Raji (cell line): ENCODE results near the gene CDC26.

Experiments used
- POLR2A ChIP-seq: IDR thresholded peaks from 2 replicates; pipeline ENCODE4 v1.6.1; 2011; ENCODE audit warnings: low read depth, low read length, control low read depth; ENCODE audit not compliant: insufficient read depth

CDC26 gene

GRCh38 chr9:113299800-113300292 is 24.5 kb upstream of the CDC26 start:
- TF ChIP-seq POLR2A: no peak

GRCh38 chr9:113298924-113299770 is 23.8 kb upstream of the CDC26 start:
- no peak for TF ChIP-seq POLR2A

- TF ChIP-seq POLR2A: no peak
Measured at GRCh38 chr9:113298311-113298710, 22.9 kb upstream of the CDC26 start.

GRCh38 chr9:113296796-113297558 is 21.6 kb upstream of the CDC26 start:
- TF ChIP-seq POLR2A: no peak

- no peak for TF ChIP-seq POLR2A
Measured at GRCh38 chr9:113293285-113293878, 18.0 kb upstream of the CDC26 start.

GRCh38 chr9:113290052-113290607 is 14.8 kb upstream of the CDC26 start:
- TF ChIP-seq POLR2A: no peak

GRCh38 chr9:113289091-113289490 is 13.7 kb upstream of the CDC26 start:
- no peak for TF ChIP-seq POLR2A

GRCh38 chr9:113281356-113281755 is 6.0 kb upstream of the CDC26 start:
- TF ChIP-seq POLR2A: no peak

GRCh38 chr9:113278840-113279239 is 3.5 kb upstream of the CDC26 start:
- TF ChIP-seq POLR2A: no peak

GRCh38 chr9:113274474-113275156 is 757 bp downstream of the CDC26 start:
- TF ChIP-seq POLR2A: no peak

- no peak for TF ChIP-seq POLR2A
Measured at GRCh38 chr9:113269871-113270270, 5.5 kb downstream of the CDC26 start.

GRCh38 chr9:113269355-113269754 is 6.0 kb downstream of the CDC26 start:
- no peak for TF ChIP-seq POLR2A

- no peak for TF ChIP-seq POLR2A
Measured at GRCh38 chr9:113267911-113268566, 7.3 kb downstream of the CDC26 start.

GRCh38 chr9:113266174-113266573 is 9.2 kb downstream of the CDC26 start:
- no peak for TF ChIP-seq POLR2A

GRCh38 chr9:113261917-113262671 is 13.3 kb downstream of the CDC26 start:
- TF ChIP-seq POLR2A: no peak
